Measurements from ENCODE around the gene MBOAT7.
A peak's percentile ranks its signal among the peaks of the same experiment; 100 is the strongest.
"Not testable (repeated sequence)": the region's sequence is repeated elsewhere in the genome, so short reads cannot be mapped to it uniquely, and the experiment has no call there.

MBOAT7 gene

GRCh38 chr19:54209058-54209810 is 19.9 kb upstream of the MBOAT7 start:
- no peak for DNase-seq

- DNase-seq = no peak
These were observed 19.3 kb upstream of the MBOAT7 start for GRCh38 chr19:54208784-54209057.

DNA sequence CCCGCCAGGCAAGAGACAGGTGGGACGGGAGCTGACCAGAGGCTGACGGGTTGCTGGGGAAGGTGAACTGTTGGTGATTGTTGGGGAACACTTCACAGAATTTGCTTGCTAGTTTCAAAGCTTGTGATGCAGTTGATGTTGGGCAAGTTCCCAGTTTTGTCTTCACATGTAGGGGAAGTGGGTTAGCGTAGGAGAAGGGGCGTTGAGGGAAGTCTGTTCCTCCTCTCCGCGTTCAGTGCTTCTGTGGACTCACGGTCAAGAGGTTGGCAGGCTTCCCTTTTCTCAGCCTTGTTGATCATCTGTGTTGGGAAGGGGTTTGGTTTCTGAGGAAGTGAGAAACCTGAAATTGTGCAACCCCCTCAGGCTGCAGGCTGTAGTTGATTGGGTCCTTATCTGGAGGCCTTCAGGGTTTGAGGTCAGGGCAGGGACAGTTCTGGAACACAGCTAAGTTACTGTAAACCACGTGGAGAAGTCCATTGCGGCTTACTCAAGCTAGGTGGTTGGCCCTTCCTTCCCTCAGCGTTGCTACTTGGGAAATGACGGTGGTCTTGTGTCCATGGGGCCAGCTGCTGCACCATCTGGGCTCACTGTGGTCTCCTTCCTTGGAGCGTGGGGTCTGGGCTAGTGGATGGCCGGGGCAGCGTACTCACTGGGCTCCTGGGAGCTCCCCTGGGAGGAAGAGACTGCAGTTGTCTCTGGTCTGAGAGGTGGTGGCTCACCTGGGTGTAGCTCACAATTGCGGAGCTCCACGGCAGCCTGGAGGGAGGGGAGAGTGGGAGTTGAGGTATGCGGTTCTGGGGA is 18.8 kb upstream of the MBOAT7 start:
- no peak for DNase-seq

DNA sequence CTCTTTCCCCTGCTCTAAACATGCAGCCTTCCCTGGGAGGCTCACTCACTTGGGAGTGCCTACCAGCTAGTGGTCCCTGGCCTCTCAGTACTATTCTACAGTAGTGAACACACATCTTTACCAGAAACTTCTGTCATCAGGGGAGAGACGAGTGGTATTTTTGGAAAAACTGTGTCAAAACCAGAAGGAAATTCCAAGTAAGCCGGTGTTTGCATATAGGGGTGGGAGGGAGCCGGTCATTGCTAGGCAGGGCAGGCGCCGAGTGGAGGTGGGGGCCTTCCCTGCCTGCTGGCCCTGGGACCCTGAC is 18.2 kb upstream of the MBOAT7 start:
- DNase-seq = no peak

GRCh38 chr19:54207193-54207592 is 17.8 kb upstream of the MBOAT7 start:
- DNase-seq = not testable (repeated sequence)

- no peak for DNase-seq
These were observed 17.4 kb upstream of the MBOAT7 start for GRCh38 chr19:54206831-54207177.

DNA sequence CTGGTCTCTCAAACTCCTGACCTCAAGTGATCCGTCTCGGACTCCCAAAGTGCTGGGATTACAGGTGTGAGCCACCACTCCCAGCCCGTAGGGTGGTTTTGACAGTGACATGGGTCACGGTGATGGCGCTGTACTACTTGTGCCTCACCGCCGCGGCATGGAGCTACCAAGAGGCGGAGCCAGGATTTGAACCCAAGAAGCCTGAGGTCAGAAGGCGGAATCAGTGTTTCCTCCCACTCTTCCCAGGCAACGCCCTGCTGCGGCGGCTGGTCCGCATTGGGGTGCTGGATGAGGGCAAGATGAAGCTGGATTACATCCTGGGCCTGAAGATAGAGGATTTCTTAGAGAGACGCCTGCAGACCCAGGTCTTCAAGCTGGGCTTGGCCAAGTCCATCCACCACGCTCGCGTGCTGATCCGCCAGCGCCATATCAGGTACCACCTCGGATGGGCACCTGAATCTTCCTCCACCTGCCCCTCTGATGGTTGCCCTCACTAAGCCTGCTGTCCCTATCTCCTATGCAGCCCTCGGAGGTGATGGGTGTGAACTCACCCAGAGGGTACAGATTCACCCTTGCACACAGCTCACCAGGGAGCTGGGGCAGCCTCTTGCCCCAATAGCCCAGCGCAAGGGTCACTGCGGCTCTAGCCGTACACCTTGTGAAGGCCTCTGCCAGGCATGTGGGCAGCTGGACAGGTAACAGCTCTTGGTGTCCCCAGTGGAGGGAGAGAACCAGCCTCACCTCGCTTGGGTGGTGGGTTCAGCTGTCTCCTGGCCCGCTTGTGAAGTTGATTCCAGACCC is 16.9 kb upstream of the MBOAT7 start:
- DNase-seq = no peak

DNA sequence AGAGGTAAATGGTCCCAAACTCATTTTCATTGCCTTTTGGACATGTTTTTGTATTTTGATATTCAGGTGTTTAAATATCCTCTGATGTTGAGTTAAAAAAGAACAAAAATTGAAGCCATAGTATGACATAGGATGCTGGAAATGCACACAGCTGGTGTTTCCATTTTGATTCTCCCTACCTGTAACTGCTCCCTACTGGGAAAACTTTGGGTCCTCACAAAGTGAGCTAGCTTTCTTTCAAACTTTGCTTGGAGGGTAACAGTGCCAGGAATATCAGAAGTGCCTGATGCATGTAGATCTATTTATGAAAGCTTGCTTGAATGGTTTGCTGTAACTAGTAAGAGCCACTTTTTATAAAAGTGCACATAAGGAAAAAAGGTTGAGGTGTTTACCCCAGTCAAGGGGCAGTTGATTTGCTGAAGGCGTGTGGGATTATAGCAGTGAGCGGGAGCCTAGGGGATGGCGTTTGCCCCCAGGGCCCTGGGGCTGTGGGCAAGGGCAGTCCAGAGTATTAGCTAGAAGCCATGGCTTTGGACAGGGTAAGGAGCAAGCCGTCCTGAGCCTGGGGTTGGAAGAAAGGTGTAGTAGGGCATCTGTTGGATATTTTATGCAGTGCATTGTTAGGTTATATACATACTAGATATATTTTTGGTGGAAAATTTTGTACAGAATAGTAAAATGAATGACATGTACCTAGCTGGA is 15.5 kb upstream of the MBOAT7 start:
- no peak for DNase-seq

- DNase-seq = no peak
These were observed 13.8 kb upstream of the MBOAT7 start for GRCh38 chr19:54203151-54203611.

GRCh38 chr19:54201980-54202379 is 12.6 kb upstream of the MBOAT7 start:
- no peak for DNase-seq

- no peak for DNase-seq
These were observed 11.9 kb upstream of the MBOAT7 start for GRCh38 chr19:54201172-54201701.

DNA sequence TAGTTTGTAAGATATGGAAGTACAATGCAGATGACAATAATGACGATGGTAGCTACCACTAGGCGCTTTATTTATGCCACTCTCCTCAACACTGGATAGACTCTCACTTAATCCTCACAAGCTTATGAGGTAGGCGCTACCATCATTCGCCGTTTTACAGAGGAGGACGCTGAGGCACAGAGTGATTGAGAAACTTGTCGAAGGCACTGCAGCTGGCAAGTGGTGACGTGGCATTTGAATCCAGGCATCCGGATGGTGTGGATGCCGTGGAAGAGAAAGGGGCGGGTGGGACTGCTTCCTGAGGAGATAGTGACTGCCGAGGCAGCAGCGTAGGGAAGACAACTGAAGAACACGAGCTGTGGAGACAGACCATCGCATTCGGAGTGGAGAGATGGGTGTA is 10.0 kb upstream of the MBOAT7 start:
- no peak for DNase-seq

- DNase-seq = no peak
These were observed 7.7 kb upstream of the MBOAT7 start for GRCh38 chr19:54197121-54197520.

- DNase-seq = no peak
These were observed 7.2 kb upstream of the MBOAT7 start for GRCh38 chr19:54196536-54196935.

GRCh38 chr19:54194463-54194862 is 5.1 kb upstream of the MBOAT7 start:
- DNase-seq = not testable (repeated sequence)

DNA sequence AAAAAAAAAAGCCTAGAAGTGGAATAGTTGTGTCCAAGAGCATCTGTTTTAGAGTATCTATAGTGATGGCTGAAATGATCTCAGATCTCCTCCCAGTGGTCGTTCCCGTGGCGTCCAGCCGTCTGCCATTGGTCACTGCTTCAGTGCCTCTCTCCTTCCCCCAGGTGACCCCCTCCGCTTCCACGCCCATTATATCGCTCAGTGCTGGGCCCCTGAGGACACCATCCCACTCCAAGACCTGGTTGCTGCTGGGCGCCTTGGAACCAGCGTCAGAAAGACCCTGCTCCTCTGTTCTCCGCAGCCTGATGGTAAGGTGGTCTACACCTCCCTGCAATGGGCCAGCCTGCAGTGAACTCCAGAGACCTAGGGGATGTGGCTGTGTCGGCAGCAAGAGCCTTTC is 3.6 kb upstream of the MBOAT7 start:
- DNase-seq = no peak

GRCh38 chr19:54191811-54192453 is 2.6 kb upstream of the MBOAT7 start:
- no peak for DNase-seq

- peak; percentile 88 for DNase-seq
These were observed 1.8 kb upstream of the MBOAT7 start, which contains the start of gene TSEN34 for GRCh38 chr19:54191011-54191810. Gene TSEN34, plus strand, starts transcription at chr19:54191308. Its CDS starts 57 bp downstream, at chr19:54191365.

GRCh38 chr19:54190503-54191010 is 1.2 kb upstream of the MBOAT7 start:
- DNase-seq = peak; percentile 98

GRCh38 chr19:54189735-54190502 is 539 bp upstream of the MBOAT7 start:
- DNase-seq = peak; percentile 100
